PC-9 (cell line): ENCODE data around the gene DNAAF2.

Experiments
- EZH2 ChIP-seq: fragments of 200-600 bp; sonication (generic); IDR thresholded peaks from 2 replicates; pipeline ENCODE4 v1.8.0; 2017; ENCODE audit warnings: antibody characterized with exemption, low read depth
- TF ChIP-seq, protein P1 (sequence below): fragments of 200-600 bp; sonication (generic); conservative IDR thresholded peaks from 2 replicates; pipeline ENCODE4 v1.6.1; 2017; ENCODE audit warnings: mixed run types, antibody characterized with exemption, mild to moderate bottlenecking, moderate library complexity

DNA sequence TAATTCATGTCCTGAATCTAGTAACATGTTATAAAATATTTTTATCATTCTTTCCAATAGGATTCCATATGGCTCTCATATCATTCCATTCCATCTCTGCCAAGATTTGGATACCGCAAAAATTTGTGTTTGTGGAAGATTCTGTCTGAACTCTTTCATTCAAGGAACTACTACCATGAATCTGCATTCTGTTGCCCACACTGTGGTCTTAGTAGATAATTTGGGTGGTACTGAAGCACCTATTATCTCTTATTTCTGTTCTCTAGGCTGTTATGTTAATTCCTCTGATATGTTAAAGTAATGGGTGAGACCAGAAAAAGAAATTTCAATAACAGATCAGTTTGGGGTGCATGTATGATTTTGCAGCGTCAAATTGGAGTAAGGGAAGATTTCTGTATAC lies 20.8 kb downstream of the DNAAF2 start:
- TF ChIP-seq, protein P1, sequence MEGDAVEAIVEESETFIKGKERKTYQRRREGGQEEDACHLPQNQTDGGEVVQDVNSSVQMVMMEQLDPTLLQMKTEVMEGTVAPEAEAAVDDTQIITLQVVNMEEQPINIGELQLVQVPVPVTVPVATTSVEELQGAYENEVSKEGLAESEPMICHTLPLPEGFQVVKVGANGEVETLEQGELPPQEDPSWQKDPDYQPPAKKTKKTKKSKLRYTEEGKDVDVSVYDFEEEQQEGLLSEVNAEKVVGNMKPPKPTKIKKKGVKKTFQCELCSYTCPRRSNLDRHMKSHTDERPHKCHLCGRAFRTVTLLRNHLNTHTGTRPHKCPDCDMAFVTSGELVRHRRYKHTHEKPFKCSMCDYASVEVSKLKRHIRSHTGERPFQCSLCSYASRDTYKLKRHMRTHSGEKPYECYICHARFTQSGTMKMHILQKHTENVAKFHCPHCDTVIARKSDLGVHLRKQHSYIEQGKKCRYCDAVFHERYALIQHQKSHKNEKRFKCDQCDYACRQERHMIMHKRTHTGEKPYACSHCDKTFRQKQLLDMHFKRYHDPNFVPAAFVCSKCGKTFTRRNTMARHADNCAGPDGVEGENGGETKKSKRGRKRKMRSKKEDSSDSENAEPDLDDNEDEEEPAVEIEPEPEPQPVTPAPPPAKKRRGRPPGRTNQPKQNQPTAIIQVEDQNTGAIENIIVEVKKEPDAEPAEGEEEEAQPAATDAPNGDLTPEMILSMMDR = no peak
- no peak for TF ChIP-seq EZH2
